ENCODE measurements around the gene IFNA2.
"Not testable (repeated sequence)": the region's sequence is repeated elsewhere in the genome, so short reads cannot be mapped to it uniquely, and the experiment has no call there.

The IFNA2 gene

DNA sequence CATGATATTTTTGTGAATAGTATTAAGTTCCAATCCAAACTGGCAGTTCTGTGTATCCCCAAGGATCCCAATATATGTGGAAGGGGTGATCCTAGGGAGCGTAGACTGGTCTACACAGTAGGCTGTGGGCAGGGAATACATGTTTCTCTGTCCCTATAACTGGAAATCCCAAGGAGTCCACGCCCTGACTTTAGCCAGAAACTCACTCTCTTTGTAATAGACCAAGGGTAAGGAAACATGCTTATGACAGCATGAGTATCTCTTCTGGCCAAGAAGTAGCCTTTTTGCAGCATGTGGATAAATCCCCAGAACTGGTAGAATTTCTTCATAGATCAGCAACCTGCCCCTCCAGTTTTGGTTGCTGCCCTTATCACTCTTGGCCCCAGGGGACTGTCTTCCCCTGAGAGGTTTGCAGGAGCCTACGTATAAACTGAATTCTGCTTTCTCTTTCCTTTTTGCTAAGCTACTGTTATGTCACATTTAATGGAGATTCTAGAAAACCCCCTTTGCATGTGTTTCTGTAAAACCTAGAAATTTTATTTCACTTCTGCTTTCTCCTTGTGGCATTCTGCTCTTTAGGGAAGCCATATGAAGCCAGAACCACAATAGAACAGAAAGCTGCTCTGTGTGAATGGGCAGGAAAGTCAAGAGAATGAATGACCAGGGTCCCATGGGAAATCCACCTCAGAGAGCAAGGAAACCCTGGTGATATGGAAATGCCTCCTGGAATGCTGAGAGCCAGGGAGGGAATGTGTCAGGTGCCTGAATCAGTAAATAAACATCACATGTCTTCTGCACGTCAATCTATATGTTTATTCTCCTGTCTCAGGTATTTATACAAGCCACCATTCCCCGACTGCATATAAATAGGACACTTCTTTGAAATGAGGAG lies 3.5 kb downstream of the IFNA2 start:
- peak; percentile 12 for DNase-seq (ENCODE audit: low spot score)

DNA sequence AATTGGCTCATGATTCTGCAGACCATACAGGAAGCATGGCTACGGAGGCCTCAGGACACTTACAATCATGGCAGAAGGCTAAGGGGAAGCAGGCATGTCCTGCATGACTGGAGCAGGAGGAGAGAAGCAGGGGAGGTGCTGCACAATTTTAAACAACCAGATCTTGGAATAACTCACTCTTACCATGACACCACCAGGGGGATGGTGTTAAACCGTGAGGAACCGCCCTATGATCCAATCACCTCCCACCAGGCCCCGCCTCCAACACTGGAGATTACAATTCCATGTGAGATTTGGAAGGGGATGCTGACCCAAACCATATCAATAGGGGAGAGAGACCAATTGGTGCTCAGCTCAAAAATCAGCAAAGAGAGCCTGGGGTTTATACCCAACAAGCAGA lies 13.7 kb downstream of the IFNA2 start:
- DNase-seq (ENCODE audit: low spot score), result not testable (repeated sequence)

DNA sequence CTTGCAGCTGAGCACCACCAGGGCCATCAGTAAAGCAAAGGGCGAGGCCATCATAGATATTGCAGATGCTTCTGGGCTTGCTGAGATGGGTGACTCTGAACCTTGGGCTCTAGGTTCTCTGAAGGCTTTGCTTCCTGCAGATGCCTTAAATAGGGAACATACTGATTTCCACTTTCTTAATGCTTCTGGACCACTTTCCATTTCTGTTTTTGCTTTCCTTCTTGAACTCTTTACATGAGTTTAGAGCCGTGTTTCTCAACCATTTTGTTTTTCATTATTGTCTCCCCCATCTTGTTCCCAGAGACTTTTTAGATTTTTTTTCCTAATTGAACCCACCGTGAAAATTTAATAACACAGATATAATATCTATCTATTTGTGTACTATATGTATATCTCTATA lies 17.2 kb downstream of the IFNA2 start, which contains the start of gene IFNA13:
Gene IFNA13 (minus strand): TSS at position 101 of the 400 bp plus-strand sequence. CDS start 47 bp downstream, at position 54.
- no peak for DNase-seq (ENCODE audit: low spot score)

GRCh38 chr9:21367169-21367568 lies 18.0 kb downstream of the IFNA2 start:
- not testable (repeated sequence) for DNase-seq (ENCODE audit: low spot score)

DNA sequence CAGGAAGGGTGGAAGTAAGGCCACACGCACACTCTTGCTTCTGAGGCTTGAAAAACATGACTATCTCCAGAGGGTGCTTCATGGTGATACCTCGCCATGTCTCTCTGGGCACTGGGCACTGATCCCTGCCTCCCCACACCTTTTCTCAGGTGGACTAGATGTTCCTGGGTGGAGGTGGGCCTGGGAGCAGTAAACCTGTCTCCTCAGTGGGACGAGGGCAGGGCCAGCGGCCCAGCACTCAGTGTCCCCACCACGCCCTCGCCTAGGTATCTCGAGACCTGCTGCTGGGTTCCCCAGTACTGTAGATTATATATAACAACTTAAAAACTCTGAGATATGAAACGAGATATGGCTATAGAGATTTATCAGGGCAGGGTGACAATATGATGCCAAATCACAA lies 22.9 kb downstream of the IFNA2 start:
- no peak for DNase-seq (ENCODE audit: low spot score)

DNA sequence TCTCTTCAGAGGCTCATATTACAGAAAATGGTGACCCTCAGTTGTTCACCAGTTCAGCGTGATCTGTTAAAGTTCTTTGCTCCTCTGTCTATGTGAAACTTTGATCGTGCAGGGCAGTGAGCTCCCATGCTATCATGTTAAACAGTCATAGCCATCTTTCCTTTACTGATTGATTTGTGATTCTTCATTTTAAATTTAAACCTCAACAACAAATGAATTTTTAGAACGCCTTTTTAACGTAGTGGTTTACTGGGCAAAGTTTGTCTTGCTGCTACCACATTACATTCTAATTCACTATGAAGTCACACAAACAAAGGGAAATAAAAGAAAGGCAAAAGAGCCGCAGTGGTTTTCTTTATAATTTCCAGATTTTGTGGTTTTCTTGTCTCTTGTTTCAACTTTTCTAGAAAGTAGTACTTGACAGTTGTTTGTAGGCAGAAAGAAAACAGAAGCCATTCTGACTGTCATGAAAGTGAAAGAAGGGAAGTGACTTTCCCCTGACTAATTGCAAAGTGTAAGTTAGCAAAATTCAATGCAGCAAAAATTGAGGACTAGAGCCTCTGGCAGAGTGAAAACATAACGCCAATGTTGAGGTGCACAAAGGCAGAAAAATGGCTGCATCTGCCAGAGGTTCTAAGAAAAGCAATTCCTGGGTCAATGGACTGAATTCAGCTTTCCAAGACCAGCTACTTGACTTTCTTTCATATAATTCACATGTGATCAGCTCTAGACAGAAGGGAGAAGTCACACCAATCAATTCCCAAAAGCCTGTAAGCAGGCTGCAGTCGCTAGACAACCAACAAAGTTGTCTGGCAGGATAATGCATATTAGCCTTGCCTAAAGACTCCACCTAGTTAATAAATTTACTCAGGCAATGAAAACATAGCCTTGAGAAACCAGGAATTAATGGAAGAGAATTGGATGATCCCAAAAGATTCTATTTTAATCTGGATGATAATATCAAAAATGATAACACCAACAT lies 27.4 kb downstream of the IFNA2 start:
- DNase-seq (ENCODE audit: low spot score), result peak; percentile 75

DNA sequence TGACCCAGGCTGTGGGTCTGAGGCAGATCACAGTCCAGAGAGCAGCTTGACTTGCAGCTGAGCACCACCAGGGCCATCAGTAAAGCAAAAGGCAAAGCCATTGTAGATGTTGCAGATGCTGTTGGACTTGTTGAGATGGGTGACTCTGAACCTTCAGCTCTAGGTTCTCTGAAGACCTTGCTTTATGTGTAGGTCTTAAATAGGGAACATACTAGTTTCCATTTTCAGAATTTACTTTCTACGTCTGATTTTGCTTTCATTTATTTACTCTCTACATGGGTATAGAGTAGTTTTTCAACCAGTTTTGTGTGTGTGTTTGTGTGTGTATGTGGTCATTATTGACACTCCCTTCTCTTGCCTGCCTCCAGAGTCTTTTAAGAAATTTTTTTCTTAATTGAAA lies 34.4 kb downstream of the IFNA2 start, which contains the start of gene IFNA6:
Gene IFNA6 (minus strand): TSS at position 101 of the 400 bp plus-strand sequence. CDS start 0 bp downstream, at position 101.
- DNase-seq (ENCODE audit: low spot score), result no peak

DNA sequence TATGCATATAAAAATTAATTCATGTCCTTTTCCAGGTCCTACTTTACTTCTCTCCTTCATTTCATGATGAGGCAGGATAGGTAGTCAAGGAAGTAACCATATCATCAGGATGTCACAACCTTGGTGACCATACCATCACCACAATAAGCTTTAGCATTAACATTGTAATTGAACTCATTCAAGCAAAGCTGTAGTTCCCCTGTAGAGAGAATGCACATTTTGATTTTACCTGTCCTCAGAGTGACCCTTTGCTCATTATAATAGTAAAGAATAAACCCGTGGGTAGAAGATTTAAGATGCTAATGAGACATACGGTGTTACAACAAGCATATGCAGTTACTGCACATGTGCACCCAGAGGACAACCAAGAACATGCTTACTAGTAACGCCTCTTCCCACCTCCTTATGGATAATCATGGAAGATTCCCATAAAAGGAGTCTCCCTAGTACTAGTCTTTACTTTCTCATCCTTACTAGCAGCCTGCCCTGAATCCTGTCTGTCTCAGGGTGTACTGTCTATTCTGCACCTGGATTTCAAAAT lies 36.7 kb downstream of the IFNA2 start:
- DNase-seq (ENCODE audit: low spot score), result no peak

- no peak for DNase-seq (ENCODE audit: low spot score)
These were observed 44.5 kb downstream of the IFNA2 start for GRCh38 chr9:21340735-21341134.

GRCh38 chr9:21336457-21336856 lies 48.7 kb downstream of the IFNA2 start:
- no peak for DNase-seq (ENCODE audit: low spot score)

- peak; percentile 89 for DNase-seq (ENCODE audit: low spot score)
These were observed 50.2 kb downstream of the IFNA2 start, which contains the start of gene KLHL9 for GRCh38 chr9:21334701-21335632. TSS of gene KLHL9 (minus strand) at chr9:21335404. CDS start at chr9:21334859, 545 bp downstream.
